MM.1S (cell line): ENCODE data around the gene DPYSL5.

Source experiments
- CTCF ChIP-seq: fragments of 300-600 bp; sonication (generic); IDR thresholded peaks from 2 replicates; pipeline ENCODE4 v1.5.1; 2016; ENCODE audit warnings: antibody characterized with exemption, low read length, mixed read lengths
- EZH2 ChIP-seq: fragments of 300-600 bp; sonication (generic); optimal IDR thresholded peaks from 2 replicates; pipeline ENCODE3; 2017; ENCODE audit warnings: low read depth, mild to moderate bottlenecking, antibody characterized with exemption, low read length, mixed read lengths
- EZH2phosphoT487 ChIP-seq: fragments of 300-600 bp; sonication (generic); IDR thresholded peaks from 2 replicates; pipeline ENCODE4 v1.6.1; 2018; ENCODE audit warnings: antibody characterized with exemption, low read length

- no peak for TF ChIP-seq CTCF
- no peak for TF ChIP-seq EZH2phosphoT487
- no peak for TF ChIP-seq EZH2
Measured at GRCh38 chr2:26983746-26984145, 135.8 kb downstream of the DPYSL5 start.
